GM18909 (cell line): ENCODE results near the gene DGCR2.
"Not testable (repeated sequence)": the region's sequence is repeated elsewhere in the genome, so short reads cannot be mapped to it uniquely, and the experiment has no call there.

Experiments
- ATAC-seq: cut with Tn5 transposase; IDR thresholded peaks from one replicate; pipeline ENCODE4 v1.9.1; 2021; ENCODE audit warnings: mild to moderate bottlenecking; ENCODE audit not compliant: unreplicated experiment, poor library complexity

Gene DGCR2, protein sequence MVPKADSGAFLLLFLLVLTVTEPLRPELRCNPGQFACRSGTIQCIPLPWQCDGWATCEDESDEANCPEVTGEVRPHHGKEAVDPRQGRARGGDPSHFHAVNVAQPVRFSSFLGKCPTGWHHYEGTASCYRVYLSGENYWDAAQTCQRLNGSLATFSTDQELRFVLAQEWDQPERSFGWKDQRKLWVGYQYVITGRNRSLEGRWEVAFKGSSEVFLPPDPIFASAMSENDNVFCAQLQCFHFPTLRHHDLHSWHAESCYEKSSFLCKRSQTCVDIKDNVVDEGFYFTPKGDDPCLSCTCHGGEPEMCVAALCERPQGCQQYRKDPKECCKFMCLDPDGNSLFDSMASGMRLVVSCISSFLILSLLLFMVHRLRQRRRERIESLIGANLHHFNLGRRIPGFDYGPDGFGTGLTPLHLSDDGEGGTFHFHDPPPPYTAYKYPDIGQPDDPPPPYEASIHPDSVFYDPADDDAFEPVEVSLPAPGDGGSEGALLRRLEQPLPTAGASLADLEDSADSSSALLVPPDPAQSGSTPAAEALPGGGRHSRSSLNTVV

GRCh38 chr22:19122143-19122751 lies at the start of gene DGCR2:
TSS of gene DGCR2 (minus strand) at chr22:19122412. CDS start at chr22:19122206, 206 bp downstream.
- ATAC-seq = peak; percentile 90

DNA sequence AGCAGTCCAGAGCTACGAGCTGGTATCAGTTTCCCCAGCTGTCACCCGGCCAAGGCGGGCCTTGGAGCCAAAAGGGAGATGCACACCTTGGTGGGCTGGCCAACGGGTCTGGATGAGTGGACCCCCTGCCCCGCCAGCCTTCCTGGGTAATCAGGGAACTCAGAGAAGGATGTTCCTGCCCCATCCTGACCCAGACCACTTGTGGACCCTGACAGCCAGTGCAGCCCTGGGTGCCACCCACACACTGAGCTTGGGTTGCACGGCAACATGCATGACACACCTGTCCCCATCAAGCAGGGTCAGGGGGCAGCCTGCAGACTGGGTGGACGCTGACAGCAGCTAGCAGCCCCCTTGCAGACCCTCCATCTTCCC lies 47.7 kb upstream of the DGCR2 start:
- no peak for ATAC-seq

GRCh38 chr22:19169002-19169946 lies 47.1 kb upstream of the DGCR2 start:
- ATAC-seq = no peak

GRCh38 chr22:19168088-19168890 lies 46.1 kb upstream of the DGCR2 start:
- ATAC-seq = no peak

- ATAC-seq = no peak
Observed at GRCh38 chr22:19167106-19167869, 45.1 kb upstream of the DGCR2 start.

DNA sequence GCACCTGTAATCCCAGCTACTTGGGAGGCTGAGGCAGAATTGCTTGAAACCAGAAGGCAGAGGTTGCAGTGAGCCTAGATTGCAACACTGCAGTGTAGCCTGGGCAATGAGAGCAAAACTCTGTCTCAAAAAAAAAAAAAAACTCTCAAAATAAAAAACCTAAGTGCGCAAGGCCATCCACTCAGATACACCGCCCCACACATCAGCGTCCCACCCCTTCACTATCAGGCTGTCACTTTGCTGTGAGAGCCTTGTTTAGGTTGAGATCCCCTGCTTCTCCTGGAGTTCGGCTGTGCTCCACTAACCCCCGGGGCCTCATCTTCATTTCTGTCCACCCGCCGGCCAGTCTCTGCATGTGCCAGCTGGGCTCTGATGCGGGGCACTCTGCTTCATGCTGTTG lies 44.2 kb upstream of the DGCR2 start:
- no peak for ATAC-seq

GRCh38 chr22:19164425-19164824 lies 42.2 kb upstream of the DGCR2 start:
- no peak for ATAC-seq

DNA sequence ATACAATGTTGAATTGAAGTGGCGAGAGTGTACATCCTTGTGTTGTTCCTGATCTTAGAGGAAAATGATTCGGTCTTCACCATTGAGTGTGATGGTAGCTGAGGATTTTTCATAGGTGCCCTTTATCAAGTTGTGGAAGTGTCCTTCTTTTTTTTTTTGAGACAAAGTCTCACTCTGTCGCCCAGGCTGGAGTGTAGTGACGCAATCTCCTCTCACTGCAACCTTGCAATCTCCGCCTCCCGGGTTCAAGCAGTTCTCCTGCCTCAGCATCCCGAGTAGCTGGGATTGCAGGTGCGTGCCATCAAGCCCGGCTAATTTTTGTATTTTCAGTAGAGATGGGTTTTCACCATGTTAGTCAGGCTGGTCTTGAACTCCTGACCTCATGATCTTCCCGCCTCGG lies 36.4 kb upstream of the DGCR2 start:
- ATAC-seq = not testable (repeated sequence)

GRCh38 chr22:19156109-19156508 lies 33.9 kb upstream of the DGCR2 start:
- not testable (repeated sequence) for ATAC-seq

DNA sequence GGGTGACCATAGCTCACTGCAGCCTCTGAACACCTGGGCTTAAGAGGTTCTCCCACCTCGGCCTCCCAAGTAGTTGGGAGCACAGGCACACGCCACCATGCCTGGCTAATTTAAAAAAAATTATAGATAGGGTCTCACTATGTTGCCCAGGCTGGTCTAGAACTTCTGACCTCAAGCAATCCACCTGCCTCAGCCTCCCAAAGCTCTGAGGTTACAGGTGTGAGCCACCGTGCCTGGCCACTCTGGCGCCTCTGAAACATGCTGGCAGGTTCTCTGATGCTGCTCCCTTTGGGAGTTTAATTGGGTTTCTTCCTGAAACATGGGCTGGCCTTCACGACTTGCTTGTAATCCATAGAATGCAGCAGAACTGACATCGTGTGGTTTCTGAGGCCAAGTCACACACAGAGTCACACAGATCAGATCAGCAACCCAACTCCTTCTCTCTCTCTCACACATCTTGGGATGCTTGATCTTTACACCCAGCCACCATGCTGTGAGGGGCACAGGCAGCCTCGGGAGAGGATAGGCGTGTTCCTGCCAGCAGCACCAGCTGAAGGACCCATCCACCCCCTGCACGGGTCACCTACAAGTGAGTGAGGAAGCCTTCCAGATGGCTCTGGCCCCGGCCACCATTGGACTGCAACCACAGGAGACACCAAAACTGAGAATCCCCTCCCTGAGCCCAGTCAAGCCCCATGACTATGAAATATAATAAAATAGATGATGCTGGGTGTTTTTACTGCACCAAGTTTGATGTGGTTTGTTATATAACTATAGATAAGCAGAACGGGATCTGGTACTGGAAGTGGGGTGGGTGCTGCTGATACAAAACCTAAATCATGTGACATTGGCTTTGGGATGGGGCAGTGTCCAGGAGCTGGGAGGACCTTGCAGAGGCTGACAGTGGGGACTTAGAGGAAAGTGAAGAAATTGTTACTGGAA lies 31.0 kb upstream of the DGCR2 start:
- ATAC-seq = no peak

DNA sequence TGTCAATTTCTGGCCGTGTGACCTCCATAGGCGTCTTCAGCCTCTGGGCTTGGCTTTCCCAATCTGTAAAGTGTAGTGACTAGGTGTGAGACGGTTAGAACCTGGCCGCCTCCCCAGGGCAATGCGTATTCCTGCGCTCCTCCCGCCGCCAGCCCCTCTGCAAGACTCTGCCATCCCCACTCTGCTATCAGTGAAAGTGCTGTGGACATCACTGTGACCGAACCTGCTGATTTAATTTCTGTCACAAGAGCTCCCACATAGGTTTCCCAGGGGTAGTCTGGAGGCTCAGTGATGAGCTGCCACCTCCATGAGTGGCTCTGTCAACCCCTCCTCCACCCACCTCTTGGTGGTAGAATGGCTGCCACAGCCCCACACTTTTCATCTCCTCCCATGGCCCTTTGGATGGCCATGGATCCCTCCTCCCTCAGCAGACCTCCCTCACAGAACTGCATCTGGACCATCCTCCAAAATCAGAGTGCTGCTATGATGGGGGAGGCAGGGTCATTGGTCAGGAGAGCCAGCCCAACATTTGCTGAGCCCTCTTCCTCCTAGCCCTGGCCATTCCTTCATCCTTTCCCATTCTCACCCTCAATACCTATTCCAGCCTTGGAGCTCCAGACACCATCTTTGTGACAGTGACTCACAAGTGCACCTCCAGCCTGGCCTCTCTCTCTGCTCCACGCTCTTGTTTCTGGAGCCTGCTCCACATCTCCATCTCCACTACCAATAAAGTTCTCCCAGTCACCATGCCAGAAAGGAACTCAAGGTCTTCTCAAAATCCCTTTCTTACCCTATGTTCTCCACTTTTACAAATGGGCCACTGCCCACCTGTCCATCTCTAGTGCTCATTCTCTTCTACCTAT lies 29.3 kb upstream of the DGCR2 start:
- no peak for ATAC-seq

GRCh38 chr22:19150482-19151328 lies 28.5 kb upstream of the DGCR2 start:
- ATAC-seq = no peak

DNA sequence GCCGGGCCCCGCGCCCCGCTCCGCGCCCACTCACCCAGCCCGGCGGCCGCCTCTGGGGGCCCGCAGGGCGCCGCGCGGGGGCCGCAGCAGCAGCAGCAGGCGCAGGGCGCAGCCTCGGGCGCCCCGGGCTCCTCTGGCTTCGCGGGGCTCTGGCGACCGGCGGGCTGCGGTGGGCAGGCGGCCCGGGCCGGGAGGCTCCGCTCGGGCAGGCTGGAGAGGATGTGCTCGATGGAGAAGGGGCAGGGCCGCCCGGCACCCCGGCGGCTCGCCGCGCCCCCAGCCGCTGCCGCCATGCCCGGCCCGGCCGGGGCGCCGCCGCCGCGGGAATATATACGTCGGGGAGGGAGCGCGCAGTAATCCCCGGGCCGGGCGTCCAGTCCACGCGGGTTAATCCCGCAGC lies 27.8 kb upstream of the DGCR2 start, which contains the start of gene GSC2:
GSC2 (minus strand) TSS at position 302 of the 400 bp plus-strand sequence; CDS start at position 293, 9 bp downstream.
- ATAC-seq = no peak

GRCh38 chr22:19149047-19149883 lies 27.1 kb upstream of the DGCR2 start:
- ATAC-seq = no peak

- no peak for ATAC-seq
Observed at GRCh38 chr22:19148417-19149046, 26.3 kb upstream of the DGCR2 start.
